Dendritic cell treated with granulocyte-macrophage colony-stimulating factor and Interleukin-4, amounts not matched to agents 40 ng/mL and 50 ng/mL, for 4 days (primary cell): ENCODE measurements around the gene AP1G2.

Experiments used
- H3K27ac Mint-ChIP-seq: one replicate; pipeline ENCODE4 v1.8.0; 2022; ENCODE audit warnings: mild to moderate bottlenecking, mixed read lengths
- H3K27me3 Mint-ChIP-seq: one replicate; pipeline ENCODE4 v1.8.0; 2022; ENCODE audit warnings: mild to moderate bottlenecking, mixed read lengths
- H3K36me3 Mint-ChIP-seq: one replicate; pipeline ENCODE4 v1.8.0; 2022; ENCODE audit warnings: low read depth, mixed read lengths
- H3K4me1 Mint-ChIP-seq: one replicate; pipeline ENCODE4 v1.8.0; 2022; ENCODE audit warnings: low read depth, mixed read lengths
- H3K4me3 Mint-ChIP-seq: one replicate; pipeline ENCODE4 v1.8.0; 2022; ENCODE audit warnings: mild to moderate bottlenecking, moderate library complexity, mixed read lengths
- H3K9me3 Mint-ChIP-seq: one replicate; pipeline ENCODE4 v1.8.0; 2022; ENCODE audit warnings: mixed read lengths
- intact Hi-C: fragments of 100-400 bp; cut with micrococcal nuclease; formaldehyde crosslinking; loops from one replicate; pipeline ENCODE4 v1.15.0; 2022

Gene AP1G2

DNA sequence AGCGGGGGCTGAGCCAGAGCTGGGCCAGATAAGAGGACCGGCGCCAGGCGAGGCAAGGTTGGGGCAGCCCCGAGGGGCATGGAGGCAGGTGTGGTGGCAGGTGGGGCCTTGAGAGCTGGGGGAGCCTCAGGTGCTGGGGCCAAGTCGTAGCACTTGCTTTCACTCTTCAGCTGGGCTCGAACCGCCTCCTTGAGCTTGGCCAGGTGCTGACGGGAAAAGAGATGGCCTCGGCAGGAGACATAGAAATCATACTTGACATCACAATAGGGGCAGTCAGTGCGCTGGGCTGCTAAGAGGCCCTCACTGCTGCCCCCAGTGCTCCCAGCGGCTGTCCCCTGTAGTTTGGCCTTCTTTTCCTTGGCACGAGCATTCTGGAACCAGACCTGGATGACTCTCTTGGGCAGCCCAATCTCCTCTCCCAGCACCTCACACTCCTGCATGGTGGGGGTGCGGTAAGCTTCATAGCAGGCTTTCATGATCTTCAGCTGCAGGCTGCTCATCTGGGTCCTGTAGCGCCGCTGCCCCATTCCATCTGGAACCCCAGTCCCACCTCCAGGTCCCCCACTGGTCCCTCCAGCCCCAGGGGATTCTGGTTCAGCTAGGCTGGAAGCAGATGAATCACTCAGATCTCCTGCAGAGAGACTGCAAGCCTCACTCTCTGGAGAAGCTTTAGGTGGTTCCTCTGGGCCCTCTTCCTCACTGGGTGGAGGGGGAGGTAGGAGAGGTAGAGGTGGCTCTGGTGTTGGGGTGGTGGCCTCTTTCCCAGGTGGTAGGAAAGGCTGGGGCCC, 44.2 kb downstream of the AP1G2 start:
- Mint-ChIP-seq H3K27me3 (no peaks in the 10 kb centered on the region), H3K9me3 (no peaks in the 10 kb centered on the region), H3K4me1 (peaks cover 14% of the 10 kb centered on the region), H3K27ac (no peak overlapping the region), H3K36me3 (peaks cover 11% of the 10 kb centered on the region), H3K4me3 (no peak overlapping the region)
- intact Hi-C loops, result no loop called here

DNA sequence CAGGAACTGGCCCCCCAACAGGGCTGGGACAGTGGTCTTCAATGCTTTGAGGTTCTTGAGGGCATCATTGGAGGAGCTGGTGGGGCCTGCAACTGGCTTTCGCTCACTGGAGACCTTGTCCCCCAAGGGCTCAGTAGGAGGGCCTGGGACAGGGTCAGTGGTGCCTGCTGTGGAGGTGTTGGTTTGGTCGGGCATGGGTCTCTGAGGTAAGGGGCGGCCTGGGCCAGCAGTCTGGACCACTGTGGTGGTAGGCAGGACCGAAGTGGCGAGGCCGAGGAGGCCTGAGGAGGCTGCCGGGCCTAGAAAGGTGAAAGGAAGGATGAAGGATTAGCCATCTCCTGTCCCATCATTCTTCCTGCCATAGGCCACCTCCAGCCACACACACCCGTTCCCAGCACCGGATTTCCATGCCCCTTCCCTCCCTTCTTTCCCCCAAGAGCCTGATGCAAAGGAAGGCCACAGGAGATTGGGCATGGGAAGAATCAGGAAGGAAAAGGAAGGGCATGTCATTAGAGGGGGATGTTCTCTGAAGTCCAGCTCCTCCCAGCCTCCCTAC, 44.9 kb downstream of the AP1G2 start:
- Mint-ChIP-seq H3K4me1 (peaks cover 14% of the 10 kb centered on the region), H3K4me3 (no peak overlapping the region), H3K9me3 (no peaks in the 10 kb centered on the region), H3K36me3 (peaks cover 11% of the 10 kb centered on the region), H3K27ac (no peak overlapping the region), H3K27me3 (no peaks in the 10 kb centered on the region)
- intact Hi-C loops, result no loop called here

DNA sequence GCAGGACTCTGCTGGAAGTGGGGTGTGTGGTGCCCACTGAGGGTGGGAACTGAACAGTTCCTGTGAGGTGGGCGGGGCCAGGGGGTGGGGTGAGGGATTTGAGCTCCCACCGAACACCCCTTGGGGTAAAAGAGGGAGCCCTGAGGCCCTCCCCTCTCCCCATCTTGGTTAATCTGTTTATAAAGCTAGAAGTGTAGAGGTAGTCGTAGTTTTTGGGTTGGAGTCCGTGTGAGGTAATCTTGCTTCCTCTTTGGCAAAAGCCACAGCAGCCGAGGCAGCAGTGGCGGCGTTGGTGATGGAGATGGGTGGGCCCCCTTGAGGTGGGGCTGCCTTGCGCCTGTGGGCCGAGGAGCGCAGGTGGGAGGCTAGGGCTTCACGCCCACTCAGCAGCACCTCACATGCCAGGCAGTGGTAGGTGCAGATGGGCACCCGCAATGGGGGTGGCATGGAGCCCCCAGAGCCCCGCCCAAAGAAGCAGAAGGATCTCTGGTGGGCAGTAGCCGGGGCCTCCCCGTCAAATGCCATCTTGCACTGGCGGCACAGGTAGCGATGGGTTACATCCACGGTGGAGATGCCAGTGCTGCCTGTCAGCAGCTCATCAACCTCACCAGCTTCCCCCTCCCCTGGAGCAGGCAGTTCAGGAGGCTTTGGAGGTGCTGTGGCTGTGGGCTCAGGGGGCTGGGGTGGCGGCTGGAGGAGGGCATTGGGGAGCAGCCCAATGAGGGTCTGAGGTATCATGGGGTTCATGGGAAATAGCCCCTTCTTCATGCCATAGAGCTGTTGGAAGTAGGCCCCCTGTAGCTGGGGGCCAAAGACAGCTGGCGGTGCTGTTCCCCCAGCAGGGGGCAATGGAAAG, 45.6 kb downstream of the AP1G2 start:
- Mint-ChIP-seq H3K27me3 (no peaks in the 10 kb centered on the region), H3K27ac (no peak overlapping the region), H3K9me3 (no peaks in the 10 kb centered on the region), H3K4me3 (no peak overlapping the region), H3K36me3 (peaks cover 6% of the 10 kb centered on the region), H3K4me1 (peaks cover 14% of the 10 kb centered on the region)
- intact Hi-C loops, result no loop called here

GRCh38 chr14:23520899-23521533, 46.6 kb downstream of the AP1G2 start:
- Mint-ChIP-seq H3K4me3 (no peak overlapping the region), H3K27me3 (no peaks in the 10 kb centered on the region), H3K27ac (peak overlapping the region; percentile 6), H3K9me3 (no peaks in the 10 kb centered on the region), H3K4me1 (peaks cover 14% of the 10 kb centered on the region), H3K36me3 (peaks cover under 1% of the 10 kb centered on the region)
- intact Hi-C loops, result no loop called here

- Mint-ChIP-seq H3K9me3 (no peaks in the 10 kb centered on the region), H3K4me1 (peaks cover 14% of the 10 kb centered on the region), H3K27me3 (no peaks in the 10 kb centered on the region), H3K27ac (no peak overlapping the region), H3K36me3 (no peaks in the 10 kb centered on the region), H3K4me3 (no peak overlapping the region)
- intact Hi-C loops, result no loop called here
These were observed 48.9 kb downstream of the AP1G2 start for GRCh38 chr14:23518709-23519108.

DNA sequence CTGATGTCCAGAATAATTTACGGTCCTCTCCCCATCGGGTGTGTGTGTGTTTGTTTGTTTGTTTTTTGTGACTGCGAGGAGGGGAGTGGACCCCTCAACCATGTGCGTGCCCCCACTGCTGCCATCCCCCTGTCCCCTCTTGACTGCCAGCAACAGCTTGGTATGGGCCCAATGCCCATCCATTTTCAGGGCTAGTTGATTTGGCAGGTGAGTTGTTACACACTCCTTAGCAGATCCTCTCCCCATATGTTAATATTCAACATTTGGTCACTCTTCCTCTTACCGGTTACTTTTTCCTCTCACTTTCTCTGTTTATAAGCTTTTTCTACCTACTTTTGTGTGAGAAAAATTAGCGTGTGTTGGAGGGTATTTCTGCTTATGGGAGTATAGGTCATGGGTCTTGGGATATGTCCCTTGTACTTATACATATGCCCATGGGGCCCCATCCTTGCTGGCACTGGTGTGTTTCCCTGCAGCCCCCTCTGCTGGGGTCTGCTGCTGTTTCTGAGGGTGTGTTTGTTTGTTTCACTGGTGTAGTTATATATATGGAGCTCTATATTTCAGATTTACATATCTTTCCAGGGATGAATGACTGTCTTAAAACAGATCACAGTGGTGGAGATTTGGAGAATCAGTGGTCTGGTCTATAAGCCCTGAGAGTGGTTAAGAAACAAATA, 49.8 kb downstream of the AP1G2 start:
- H3K27ac Mint-ChIP-seq, result no peak overlapping the region
- no peaks in the 10 kb centered on the region for H3K9me3 Mint-ChIP-seq
- intact Hi-C loops, result no loop called here
- no peaks in the 10 kb centered on the region for H3K36me3 Mint-ChIP-seq
- peaks cover 14% of the 10 kb centered on the region for H3K4me1 Mint-ChIP-seq
- no peak overlapping the region for H3K4me3 Mint-ChIP-seq
- H3K27me3 Mint-ChIP-seq, result no peaks in the 10 kb centered on the region

GRCh38 chr14:23514644-23514957, 53.0 kb downstream of the AP1G2 start:
- H3K36me3 Mint-ChIP-seq, result no peaks in the 10 kb centered on the region
- H3K9me3 Mint-ChIP-seq, result no peaks in the 10 kb centered on the region
- peaks cover 1% of the 10 kb centered on the region for H3K27me3 Mint-ChIP-seq
- no peak overlapping the region for H3K4me3 Mint-ChIP-seq
- no peak overlapping the region for H3K27ac Mint-ChIP-seq
- H3K4me1 Mint-ChIP-seq, result peaks cover 6% of the 10 kb centered on the region
- intact Hi-C loops, result no loop called here

DNA sequence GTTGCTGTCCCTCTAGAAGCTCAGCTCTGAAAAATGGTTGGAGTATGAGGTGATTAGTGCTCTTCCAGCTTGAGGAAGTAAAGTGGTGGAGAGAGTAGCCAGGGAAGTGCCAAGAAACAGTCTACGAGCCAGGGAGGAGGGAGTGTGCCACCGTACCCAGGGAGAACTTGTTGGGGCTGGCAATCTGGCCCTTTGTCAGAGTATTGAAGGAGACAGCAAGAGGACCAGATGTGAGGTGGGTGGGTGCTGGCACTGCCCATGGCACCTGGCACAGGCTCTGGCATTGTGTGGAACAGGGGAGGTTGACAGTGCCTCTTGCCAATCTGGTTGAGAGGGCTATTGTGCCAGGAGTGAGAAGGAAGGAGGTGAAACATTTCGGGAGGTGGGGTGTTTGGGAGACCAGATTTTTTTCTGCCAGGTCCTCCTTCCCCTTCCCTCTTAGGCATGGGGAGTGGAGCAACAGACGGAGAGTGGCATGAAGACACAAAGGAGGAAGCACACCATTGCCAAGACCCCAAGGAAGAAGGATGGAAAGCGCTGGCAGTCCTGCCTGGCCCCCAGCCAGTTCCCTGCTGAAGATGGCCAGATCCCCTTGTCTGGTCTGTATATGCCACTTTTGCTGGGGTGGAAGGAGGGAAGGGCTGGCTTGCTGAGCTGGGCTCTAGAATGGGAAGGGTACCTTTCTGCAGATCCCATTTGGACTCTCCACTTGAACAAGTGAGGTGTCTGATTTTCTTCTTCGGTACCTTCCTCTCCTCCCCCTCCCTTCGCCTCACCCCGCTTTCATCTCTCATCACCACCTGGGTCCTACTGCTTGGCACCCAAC, 53.6 kb downstream of the AP1G2 start:
- Mint-ChIP-seq H3K4me1 (peaks cover 6% of the 10 kb centered on the region), H3K27me3 (peaks cover 1% of the 10 kb centered on the region), H3K4me3 (no peak overlapping the region), H3K27ac (no peak overlapping the region), H3K9me3 (no peaks in the 10 kb centered on the region), H3K36me3 (no peaks in the 10 kb centered on the region)
- intact Hi-C loops, result no loop called here

DNA sequence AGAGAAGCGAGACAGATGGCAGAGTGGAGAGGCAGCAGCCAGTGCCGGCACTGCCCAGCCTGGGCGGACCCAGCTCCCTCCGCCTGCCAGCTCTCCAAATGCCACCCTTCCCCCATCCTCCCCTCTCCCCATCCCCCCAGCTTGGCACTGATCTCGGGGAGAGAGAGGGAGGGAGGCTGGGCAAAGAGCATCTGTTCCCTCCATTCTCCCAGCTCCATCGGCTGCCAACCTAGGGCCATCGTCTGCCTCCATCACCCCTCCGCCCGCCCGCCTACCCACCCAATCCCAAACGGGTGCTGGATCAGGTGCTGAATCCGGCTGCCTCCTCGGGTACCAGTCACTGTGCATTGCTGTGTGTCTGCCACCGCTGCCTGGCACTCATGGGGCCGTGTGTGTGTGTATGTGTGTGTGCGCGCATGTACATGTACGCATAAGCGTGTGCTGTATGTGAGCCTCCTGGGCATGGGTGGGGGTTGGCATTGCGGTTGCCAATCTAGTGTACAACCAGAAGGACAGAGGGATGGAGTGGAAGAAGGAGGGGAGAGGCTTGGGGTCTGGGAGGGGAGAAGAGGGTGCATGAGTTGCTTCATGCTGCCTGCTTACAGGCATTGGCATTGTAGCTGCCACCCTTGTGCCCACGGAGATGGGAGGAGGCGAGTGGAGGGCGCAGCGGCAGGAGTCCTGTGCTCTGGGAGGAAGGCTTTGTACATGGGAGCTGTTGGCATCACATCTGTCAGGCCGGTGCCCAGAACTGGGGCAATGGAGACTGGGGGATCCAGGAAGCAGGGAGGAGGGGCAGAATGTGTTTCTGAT, 54.4 kb downstream of the AP1G2 start:
- Mint-ChIP-seq H3K27ac (no peak overlapping the region), H3K4me1 (peaks cover 6% of the 10 kb centered on the region), H3K36me3 (no peaks in the 10 kb centered on the region), H3K27me3 (peaks cover 1% of the 10 kb centered on the region), H3K4me3 (no peak overlapping the region), H3K9me3 (no peaks in the 10 kb centered on the region)
- intact Hi-C loops, result no loop called here

DNA sequence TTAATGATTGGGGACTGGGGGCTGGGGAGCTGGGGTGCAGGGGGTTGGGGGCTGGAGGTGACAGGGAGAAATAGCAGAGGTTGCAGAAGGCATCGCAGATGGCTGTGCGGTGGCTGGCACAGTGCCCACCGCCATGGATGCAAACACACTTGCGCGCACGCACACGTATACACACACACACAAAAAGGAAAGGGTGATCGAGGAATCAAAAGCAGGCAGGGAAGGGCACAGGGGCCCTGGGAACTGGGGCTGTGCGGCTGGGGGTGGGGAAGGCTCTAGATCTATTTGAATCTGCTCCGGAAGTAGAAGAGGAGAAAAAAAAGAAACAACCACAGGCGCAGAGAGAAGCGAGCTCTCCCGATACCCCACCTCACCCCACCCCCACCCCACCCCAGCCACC, 55.4 kb downstream of the AP1G2 start:
- Mint-ChIP-seq H3K9me3 (no peaks in the 10 kb centered on the region), H3K36me3 (no peaks in the 10 kb centered on the region), H3K4me1 (peaks cover 6% of the 10 kb centered on the region), H3K4me3 (peak overlapping the region; percentile 25), H3K27me3 (peaks cover 1% of the 10 kb centered on the region), H3K27ac (no peak overlapping the region)
- intact Hi-C loops, result no loop called here
